ENCODE measurements around the gene DPEP2.
"Not testable (repeated sequence)": the region's sequence is repeated elsewhere in the genome, so short reads cannot be mapped to it uniquely, and the experiment has no call there.

The DPEP2 gene

DNA sequence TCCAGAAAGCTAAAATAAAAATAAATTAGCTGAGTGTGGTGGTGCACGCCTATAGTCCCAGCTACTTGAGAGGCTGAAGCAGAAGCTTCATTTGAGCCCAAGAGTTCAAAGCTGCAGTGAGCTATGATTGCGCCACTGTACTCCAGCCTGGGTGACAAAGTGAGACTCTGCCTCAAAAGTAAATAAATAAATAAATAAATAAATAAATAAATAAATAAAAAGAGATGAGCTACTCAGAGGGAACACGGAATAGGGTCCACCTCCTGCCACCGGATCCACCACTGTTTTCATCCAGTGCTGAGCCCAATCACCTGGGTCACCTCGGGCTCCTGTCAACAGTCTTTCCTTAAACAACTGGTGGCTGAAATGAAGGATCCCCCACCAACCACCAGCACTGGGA is 12.3 kb downstream of the DPEP2 start:
- in situ Hi-C loops (cut with HindIII; ENCODE audit: low pct_ligation_motif_present, low pct_unique_long_range_greater_than_20kb, low sequenced_read_pairs) = loop anchor here (25.0 kb wide), 1 partner anchor 225 kb away; no protein-coding TSS in a partner anchor
- no peak for DNase-seq

DNA sequence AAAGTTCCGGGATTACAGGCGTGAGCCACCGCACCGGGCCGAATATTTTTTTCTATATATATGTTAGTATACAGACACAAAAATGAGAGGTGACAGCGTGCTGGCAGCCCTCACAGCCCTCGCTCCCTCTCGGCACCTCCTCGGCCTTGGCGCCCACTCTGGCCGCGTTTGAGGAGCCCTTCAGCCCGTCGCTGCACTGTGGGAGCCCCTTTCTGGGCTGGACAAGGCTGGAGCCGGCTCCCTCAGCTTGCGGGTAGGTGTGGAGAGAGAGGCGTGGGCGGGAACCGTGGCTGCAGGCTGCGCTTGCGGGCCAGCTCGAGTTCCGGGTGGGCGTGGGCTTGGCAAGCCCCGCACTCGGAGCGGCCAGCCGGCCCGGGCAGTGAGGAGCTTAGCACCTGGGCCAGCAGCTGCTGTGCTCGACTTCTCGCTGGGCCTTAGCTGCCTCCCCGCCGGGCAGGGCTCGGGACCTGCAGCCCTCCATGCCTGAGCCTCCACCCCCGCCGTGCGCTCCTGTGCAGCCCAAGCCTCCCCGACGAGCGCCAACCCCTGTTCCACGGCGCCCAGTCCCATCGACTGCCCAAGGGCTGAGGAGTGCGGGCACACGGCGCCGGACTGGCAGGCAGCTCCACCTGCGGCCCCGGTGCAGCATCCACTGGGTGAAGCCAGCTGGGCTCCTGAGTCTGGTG is 17.1 kb downstream of the DPEP2 start:
- in situ Hi-C loops (cut with HindIII; ENCODE audit: low pct_ligation_motif_present, low pct_unique_long_range_greater_than_20kb, low sequenced_read_pairs) = loop anchor here (25.0 kb wide), 1 partner anchor 230 kb away; no protein-coding TSS in a partner anchor
- DNase-seq = no peak

DNA sequence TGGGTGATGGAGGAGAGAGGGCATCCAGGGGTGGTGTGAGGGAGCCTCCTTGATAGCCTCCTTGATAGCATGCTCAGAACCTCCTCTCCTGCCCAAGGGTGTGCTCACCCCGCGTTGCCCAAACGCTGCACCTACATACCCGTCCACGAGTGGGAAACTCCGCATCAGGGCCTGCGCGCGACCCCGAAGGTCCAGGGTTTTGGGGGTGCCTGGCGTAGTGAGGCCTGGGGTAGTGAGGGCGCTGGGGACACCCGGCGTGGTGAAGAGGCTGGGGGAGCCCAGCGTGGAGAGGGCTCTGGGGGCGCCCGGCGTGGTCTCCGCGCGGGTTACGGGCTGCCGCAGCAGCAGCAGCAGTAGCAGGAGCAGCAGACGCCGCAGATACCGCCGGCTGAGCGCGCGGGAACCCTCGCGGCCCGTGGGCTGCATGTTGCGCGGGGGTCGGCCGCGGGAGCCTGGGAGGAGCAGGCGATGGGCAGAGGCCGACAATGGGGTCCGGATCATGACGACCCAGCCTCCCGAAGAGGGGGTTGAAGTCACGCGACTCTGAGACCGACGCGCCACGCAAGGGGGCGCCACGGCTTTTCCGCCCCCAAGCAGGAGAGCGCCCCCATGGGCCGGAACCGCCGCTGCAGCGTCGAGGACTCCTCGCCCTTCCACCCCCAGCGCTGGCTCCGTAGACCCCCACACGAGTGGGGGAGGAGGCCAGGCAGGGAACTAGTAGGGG is 19.2 kb downstream of the DPEP2 start, which contains the start of gene DPEP3:
DPEP3 (minus strand) TSS at position 545 of the 724 bp plus-strand sequence; CDS start at position 426, 119 bp downstream.
- no peak for DNase-seq
- in situ Hi-C loops (cut with HindIII; ENCODE audit: low pct_ligation_motif_present, low pct_unique_long_range_greater_than_20kb, low sequenced_read_pairs) = loop anchor here (25.0 kb wide), 1 partner anchor 232 kb away; no protein-coding TSS in a partner anchor

DNA sequence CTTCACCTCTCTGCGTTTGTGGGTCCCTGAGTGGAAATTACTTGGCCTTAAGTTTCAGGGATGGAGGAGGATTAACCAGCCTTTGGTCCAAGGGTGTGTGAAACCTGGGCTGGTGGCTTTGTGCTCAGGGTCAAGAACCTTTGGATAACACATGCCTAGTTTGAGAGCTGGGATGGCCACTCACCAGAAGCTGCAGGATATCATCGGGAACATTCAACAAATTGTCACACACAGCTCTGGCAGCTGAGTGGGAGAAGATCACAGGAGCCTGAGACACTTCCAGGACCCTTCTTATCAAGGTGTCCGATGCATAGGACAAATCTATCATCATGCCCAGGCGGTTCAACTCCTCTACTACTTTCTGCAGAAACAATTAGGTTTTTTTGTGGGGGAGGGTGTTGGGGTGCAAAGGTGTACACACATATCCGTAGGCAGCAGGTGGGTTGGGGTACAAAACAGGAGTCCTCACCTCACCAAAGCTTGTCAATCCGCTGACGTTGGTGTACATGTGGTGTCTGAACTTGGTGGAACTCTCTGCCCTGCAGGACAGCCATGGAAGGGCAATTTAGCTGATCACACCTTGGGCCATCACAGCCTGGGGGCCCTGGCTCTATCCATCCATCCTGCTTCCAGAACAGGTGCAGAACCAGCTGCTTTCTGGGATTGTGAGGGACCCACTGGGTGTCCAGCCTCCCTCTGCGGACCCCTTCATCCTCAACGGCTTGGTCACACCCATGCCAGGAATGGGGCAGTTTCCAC is 21.6 kb downstream of the DPEP2 start:
- in situ Hi-C loops (cut with HindIII; ENCODE audit: low pct_ligation_motif_present, low pct_unique_long_range_greater_than_20kb, low sequenced_read_pairs) = loop anchor here (25.0 kb wide), 1 partner anchor 235 kb away; no protein-coding TSS in a partner anchor
- no peak for DNase-seq

DNA sequence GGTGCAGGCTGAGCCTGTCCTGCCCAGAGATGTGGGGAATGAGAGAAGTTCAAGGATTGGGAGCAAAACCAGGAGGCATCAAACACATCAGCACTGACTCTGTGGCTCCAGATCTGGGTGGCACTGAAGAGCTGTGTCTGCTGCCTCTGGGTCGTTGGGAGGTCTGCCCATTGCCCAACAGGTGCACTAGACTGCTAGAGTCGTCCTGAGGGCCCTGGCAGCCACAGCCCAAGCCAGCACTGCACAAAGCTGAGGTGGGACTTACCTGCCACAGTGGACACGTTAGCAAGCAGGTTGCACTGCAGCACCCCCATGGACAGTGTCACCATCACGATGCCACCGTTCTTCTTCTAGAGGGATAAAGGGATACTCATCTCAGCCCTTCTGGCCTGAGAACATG is 22.3 kb downstream of the DPEP2 start:
- in situ Hi-C loops (cut with HindIII; ENCODE audit: low pct_ligation_motif_present, low pct_unique_long_range_greater_than_20kb, low sequenced_read_pairs) = loop anchor here (25.0 kb wide), 1 partner anchor 235 kb away; no protein-coding TSS in a partner anchor
- no peak for DNase-seq

DNA sequence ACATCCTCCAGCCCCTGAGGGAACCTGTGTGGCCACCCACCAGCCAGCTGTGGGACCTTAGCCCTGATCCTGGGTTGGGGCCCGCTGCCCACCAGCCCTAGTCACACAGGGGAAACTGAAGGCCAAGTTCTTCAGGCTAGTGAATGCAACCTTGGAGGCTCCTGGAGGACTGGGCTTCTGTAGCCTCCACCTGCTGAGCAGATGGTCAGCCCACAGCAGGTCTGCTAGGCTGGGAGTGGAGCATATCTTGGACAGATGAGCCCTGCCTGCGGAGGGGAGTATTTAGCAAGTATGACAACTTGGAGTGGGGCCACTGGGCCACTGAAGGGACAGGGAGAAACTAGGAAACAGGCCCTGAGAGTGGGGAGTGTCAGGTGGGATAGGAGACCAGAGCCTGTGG is 23.1 kb downstream of the DPEP2 start:
- in situ Hi-C loops (cut with HindIII; ENCODE audit: low pct_ligation_motif_present, low pct_unique_long_range_greater_than_20kb, low sequenced_read_pairs) = loop anchor here (25.0 kb wide), 1 partner anchor 236 kb away; no protein-coding TSS in a partner anchor

DNA sequence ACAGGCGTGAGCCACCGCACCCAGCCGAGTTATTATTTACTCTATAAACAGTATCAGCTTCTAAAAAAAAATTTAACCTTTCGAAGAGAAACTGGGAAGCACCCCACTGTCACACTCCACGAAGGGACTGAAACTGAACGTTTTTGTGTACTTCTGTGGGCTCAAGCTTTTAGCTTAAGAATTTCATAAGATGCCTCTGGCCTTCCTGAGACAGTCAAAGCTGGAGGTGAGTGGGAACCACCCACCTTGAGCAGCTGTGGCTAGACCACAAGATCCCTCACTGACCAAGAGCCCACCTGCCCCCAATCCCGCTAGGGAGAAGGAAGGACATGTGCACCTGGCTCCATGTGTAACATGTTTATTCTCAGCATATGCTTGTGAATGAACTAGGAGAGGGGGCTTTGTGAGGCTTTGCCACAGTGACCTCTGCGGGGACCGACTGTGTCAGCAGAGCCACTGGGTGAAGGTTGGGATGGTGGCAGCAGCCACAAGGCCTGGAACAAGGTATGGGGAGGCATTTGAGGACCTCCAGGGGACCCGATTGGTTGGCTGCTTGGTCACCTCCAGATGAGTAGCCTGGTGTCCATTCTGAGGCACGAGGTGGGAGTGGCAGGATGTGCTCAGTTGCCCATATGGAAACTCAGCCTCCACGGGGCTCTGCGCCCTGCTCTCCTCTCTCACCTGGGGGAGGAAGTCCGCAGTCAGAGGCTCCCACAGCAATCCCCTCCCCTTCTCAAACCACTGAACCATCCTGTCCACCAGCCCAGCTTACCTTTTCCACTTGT is 23.8 kb downstream of the DPEP2 start:
- DNase-seq = no peak
- in situ Hi-C loops (cut with HindIII; ENCODE audit: low pct_ligation_motif_present, low pct_unique_long_range_greater_than_20kb, low sequenced_read_pairs) = loop anchor here (25.0 kb wide), 1 partner anchor 237 kb away; no protein-coding TSS in a partner anchor

More for the DNA sequence above, 23.1 kb downstream of the DPEP2 start:
- DNase-seq = no peak

DNA sequence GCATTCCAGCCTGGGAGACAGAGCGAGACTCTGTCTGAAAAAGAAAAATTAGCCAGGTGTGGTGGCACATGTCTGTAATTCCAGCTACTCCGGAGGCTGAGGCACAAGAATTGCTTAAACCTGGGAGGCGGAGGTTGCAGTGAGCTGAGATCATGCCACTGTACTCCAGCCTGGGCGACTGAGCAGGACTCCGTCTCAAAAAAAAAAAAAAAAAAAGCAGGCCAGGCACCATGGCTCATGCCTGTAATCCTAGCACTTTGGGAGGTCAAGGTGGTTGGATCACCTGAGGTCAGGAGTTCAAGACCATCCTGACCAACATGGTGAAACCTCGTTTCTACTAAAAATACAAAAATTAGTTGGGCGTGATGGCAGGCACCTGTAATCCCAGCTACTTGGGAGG is 27.0 kb downstream of the DPEP2 start:
- DNase-seq; in situ Hi-C loops (cut with HindIII; ENCODE audit: low pct_ligation_motif_present, low pct_unique_long_range_greater_than_20kb, low sequenced_read_pairs): not testable (repeated sequence)

DNA sequence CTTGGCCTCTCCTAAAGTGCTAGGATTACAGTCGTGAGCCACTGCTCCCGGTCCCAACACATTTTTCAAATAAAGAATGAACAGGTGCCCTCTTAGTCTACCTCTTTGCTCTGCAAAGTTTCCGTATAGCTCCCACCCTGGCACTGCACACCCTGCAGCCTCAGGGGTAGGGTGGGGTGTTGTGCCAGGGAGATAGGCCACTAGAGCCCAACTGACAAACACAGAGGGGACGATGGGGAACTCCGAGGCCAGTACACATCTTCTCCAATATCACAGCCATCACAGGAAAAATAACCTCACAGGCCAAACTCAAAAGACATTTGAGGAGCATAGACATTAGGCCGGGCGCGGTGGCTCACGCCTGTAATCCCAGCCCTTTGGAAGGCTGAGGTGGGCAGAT is 28.2 kb downstream of the DPEP2 start:
- no peak for DNase-seq
- in situ Hi-C loops (cut with HindIII; ENCODE audit: low pct_ligation_motif_present, low pct_unique_long_range_greater_than_20kb, low sequenced_read_pairs) = no loop called here

DNA sequence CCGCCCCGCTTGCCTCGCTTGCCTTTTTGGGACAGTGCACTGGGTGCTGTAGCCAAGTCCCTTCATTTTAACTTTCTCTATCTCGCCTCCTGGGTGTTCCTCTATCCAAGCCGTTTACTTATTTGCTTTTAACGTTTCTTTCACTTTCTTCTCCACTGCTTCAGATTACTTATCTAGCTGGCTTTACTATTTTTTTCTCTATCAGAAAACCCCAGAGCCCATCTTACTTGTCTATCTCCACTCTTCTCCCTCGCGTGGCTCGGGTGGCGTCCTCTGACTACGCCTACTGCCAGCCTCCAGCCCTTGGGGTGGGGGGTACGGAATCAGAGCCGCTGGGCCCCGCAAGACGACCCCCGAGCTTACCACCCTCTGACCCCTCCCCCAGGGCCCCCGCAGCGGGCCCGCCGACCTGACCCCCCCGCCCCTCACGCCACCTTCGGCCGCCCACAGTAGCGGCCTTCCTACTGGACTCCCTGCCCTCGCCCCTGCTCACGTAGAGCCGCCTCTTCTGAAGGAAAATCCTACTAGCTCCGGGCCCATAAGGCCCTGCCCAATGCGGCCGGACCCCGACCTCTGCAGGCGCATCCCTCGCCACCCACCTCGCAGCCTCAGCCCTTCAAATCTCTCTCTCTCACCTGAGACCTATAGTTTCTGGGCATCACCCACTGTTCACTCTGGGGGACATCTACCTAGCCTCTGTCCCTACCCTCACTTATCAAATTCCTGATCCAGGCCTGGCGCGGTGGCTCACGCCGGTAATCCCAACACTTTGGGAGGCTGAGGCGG is 29.8 kb downstream of the DPEP2 start:
- DNase-seq = peak; percentile 28
- in situ Hi-C loops (cut with HindIII; ENCODE audit: low pct_ligation_motif_present, low pct_unique_long_range_greater_than_20kb, low sequenced_read_pairs) = no loop called here

DNA sequence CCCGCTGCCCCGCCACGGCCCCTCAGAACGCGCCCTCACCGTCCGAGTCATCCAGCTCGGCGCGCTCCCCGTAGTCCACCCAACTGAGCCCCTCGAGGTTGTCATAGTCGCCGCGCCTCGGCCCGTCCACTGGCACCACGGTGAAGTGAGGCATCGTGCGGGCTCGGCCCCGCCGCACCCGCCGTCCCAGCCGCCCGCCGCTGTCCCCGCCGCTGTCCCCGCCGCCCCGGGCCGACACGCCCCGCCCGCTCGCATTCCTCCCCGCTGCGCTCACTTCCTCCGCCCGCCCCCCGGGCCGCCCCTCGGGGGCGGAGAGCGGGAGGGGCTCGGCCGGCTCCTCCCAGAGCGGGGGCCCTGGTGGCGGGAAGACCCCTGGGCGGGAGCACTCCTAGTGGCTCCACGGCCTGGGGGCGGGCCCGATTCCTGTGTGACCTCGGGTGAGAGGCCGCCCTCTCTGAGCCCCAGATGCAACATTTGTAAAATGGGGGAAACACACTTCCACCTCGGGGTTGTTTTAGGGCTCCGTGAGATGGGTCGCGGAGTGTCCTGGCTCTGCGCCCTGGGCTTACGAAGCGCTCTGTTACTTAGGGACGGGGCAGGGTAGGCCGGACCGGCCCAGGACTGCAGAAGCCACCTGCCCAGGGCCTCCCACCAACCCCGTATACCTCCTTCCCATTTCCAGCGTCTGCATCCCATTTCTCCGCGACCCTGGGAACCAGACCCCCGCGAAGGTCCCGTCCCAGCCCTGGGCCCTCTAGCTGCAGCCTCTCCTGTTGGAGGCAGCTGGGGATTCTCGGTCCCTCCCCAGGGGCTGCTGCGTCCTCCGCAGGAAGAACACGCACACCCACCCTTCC is 30.7 kb downstream of the DPEP2 start, which contains the start of gene SLC12A4:
SLC12A4 (minus strand) TSS at position 238 of the 854 bp plus-strand sequence; CDS start at position 154, 84 bp downstream.
- in situ Hi-C loops (cut with HindIII; ENCODE audit: low pct_ligation_motif_present, low pct_unique_long_range_greater_than_20kb, low sequenced_read_pairs) = no loop called here
- peak; percentile 95 for DNase-seq

DNA sequence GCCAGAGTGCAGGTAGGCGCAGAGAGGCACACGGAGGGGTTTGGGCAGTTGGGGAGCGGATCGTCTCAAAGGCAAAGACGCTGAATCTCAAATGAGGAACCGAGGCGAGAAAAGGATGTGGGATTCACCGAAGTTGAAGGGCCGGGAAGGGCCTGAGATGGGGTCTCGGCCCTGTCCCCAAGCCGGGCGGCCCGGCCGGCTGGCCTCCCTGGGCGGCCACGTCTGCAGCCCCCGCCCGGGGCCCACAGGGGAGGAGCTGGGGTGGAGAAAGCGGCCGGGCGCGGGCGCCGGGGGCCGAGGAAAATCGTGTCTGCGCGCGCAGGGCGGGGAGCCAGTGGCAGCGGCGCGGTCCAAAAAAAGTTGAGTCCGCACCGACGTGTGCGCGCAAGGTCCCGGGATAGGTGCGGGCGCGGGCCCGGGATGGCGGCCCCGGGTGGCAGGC is 31.3 kb downstream of the DPEP2 start:
- in situ Hi-C loops (cut with HindIII; ENCODE audit: low pct_ligation_motif_present, low pct_unique_long_range_greater_than_20kb, low sequenced_read_pairs) = no loop called here
- peak; percentile 57 for DNase-seq

DNA sequence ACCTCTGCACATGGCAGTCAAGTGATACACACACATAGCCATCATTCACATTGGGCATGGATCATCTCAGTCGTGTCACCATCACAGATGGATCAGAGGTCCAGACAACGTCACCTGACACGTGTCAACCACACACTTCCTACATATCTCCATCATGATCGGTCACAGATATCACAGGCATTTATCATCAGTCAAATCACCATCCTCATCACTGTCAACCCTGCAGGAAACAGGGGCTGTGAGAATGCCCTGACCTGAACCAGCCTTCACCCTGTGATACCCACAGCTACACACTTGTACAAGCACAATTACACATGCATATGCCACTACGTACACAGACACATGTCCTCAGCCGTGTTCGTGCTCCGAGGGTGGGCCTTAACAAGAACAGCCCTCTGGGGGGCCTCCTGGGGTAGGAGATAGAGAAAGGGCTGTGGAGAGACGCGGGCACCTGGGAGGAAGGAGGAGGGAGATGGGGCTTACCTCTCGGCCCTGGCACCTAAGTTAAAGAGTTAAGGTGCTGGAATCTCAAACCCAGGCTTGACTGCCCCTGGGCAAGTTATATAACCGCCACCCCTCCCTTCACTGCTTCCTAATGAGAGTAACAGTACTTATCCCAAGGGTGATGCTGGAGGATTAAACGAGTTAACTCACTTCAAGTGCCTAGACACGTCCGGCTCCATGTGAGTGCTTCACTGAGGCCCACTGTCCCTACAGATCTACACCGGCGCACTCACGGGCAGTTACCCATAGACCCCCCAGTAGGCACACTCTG is 31.9 kb downstream of the DPEP2 start:
- in situ Hi-C loops (cut with HindIII; ENCODE audit: low pct_ligation_motif_present, low pct_unique_long_range_greater_than_20kb, low sequenced_read_pairs) = no loop called here
- peak; percentile 24 for DNase-seq

DNA sequence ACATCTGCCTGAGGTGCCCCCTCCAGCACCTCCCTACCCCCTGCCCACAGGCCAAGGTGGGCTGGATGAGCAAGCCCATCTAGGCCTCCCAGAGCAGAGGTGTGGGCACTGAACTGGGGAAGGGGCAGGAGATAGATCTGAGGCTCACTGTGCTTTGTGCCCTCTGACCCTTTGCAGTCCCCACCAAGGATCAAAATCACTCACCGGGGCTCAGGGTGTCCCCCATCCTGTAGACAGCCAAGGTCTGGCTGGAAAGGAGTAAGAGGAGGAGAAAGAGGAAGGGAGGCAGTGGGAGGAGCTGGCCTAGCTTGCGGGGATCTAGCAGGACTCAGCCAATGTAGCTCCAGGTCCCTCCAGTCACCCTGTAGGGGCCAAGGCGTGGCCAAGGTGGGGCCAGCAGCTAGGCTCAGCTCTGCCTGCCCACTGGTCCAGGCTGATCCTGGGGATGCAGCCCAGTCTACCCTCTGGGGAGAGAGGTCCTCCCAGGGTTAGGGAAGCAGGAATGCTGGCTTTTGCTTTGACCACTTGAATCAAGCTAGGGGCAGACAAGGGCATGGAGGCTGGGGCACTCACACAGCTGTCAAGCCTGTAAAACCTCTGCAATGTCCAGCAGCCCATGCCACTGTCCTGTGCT is 32.6 kb downstream of the DPEP2 start:
- peak; percentile 30 for DNase-seq
- in situ Hi-C loops (cut with HindIII; ENCODE audit: low pct_ligation_motif_present, low pct_unique_long_range_greater_than_20kb, low sequenced_read_pairs) = no loop called here

All from ACHN (cell line).